Measurements from ENCODE around the gene PGM5. TPM values are rescaled to one million over a fixed set of nuclear protein-coding genes. Genes with fewer than 3 reads are reported as not detected.

Gene PGM5
- total and polyA plus RNA-seq, 2 donors (not counting 3 experiments of a cell fraction or from before 2014, with no cell fraction given): 0.14 to 1.9 TPM

GRCh38 chr9:68480807-68481206 lies 124.4 kb downstream of the PGM5 start:
- FAIRE-seq: no peak
- Histone ChIP-seq H3K27me3 (ENCODE audit: control insufficient read depth in 2 of 2, insufficient read depth in 2 of 2, low read length in 2 of 2) (no peaks in the 10 kb centered on the region), H3K79me2 (ENCODE audit: control insufficient read depth, insufficient read depth, low read length) (no peaks in the 10 kb centered on the region), H3K27ac (ENCODE audit: insufficient read depth, low read depth, low read length) (no peak overlapping the region), H4K20me1 (replicated peaks; ENCODE audit: control insufficient read depth, extremely low read depth, insufficient read depth, low read length) (no peaks in the 10 kb centered on the region), H3K4me2 (ENCODE audit: insufficient read depth, low read length) (no peak overlapping the region), H3K4me3 (replicated peaks in 1 of 3; ENCODE audit: insufficient read depth in 1 of 3, low read depth in 1 of 3, low read length in 3 of 3) (no peak overlapping the region), H3K9me3 (replicated peaks; ENCODE audit: control insufficient read depth, insufficient read depth, low read length) (no peaks in the 10 kb centered on the region), H2AFZ (ENCODE audit: low read depth, low read length) (no peak overlapping the region), H3K4me1 (ENCODE audit: control insufficient read depth, extremely low read depth, insufficient read depth, low read length) (no peaks in the 10 kb centered on the region), H3K36me3 (ENCODE audit: control insufficient read depth in 2 of 2, extremely low read depth in 1 of 2, insufficient read depth in 2 of 2, low read length in 2 of 2) (no peaks in the 10 kb centered on the region), H3K9me1 (replicated peaks; ENCODE audit: control insufficient read depth, extremely low read depth, insufficient read depth, low read length) (no peaks in the 10 kb centered on the region), H3K9ac (replicated peaks; ENCODE audit: extremely low read depth, insufficient read depth, low read length) (no peak overlapping the region)
- BruUV-seq (replicated peaks): no TSS peak
- ChIA-PET POLR2A (no interaction called here), CTCF (no interaction called here)
- DNase-seq (ENCODE audit: low read depth, low spot score): no peak
- intact Hi-C loops (cut with micrococcal nuclease): no loop called here
- TF ChIP-seq FOS (IDR thresholded peaks at IDR 0.05; ENCODE audit: borderline replicate concordance, insufficient read depth, low read length) (no peak), GATA2 (IDR thresholded peaks at IDR 0.05; ENCODE audit: insufficient read depth, insufficient read length, low read depth, low read length) (no peak), CTCF (IDR thresholded peaks at IDR 0.05; ENCODE audit: extremely low read depth in 1 of 2, insufficient read depth in 1 of 2, low read depth in 1 of 2, low read length in 2 of 2) (no peak), JUN (IDR thresholded peaks at IDR 0.05; ENCODE audit: borderline replicate concordance, insufficient read depth, insufficient read length, low read depth) (no peak), POLR2AphosphoS5 (IDR thresholded peaks at IDR 0.05; ENCODE audit: insufficient read depth, low read depth, low read length) (no peak), MYC (IDR thresholded peaks at IDR 0.05; ENCODE audit: low read depth, low read length) (no peak), MAX (IDR thresholded peaks at IDR 0.05; ENCODE audit: insufficient read depth, insufficient read length) (no peak), POLR2A (IDR thresholded peaks at IDR 0.05; ENCODE audit: low read depth, low read length) (no peak), EZH2 (IDR thresholded peaks at IDR 0.05; ENCODE audit: borderline replicate concordance, low read depth, low read length, severe bottlenecking) (no peak)
- dilution Hi-C loops (cut with MboI; ENCODE audit: extremely low pct_ligation_motif_present, low sequenced_read_pairs): no loop called here
